ENCODE data around the gene ARFGEF2. TPM values are rescaled to one million over a fixed set of nuclear protein-coding genes. Genes with fewer than 3 reads are reported as not detected.
A peak's percentile ranks its signal among the peaks of the same experiment; 100 is the strongest.

Gene ARFGEF2
- 10 to 100 TPM; 29.1 to 35.1 TPM for total RNA-seq
- polyA plus RNA-seq, result 10 to 100 TPM in 1 of 2 donors, 1 to 10 TPM in 1; 7.4 to 11.2 TPM
- long read RNA-seq, donor 1, result 0 reads
- long read RNA-seq, donor 2, result 0 reads
- long read RNA-seq, donor 3, result 0 reads
- long read RNA-seq, donor 4, result 0 reads
- long read RNA-seq, donor 5, result 0 reads

- WGBS, 2 donors, result 0 to 1% methylated on average over 59 to 70 of the region's 70 CpGs
- ATAC-seq (ENCODE audit: insufficient read depth, low FRiP score), result peak; percentile 92
Observed at GRCh38 chr20:48921168-48921882, at the start of gene ARFGEF2. Gene ARFGEF2, plus strand, starts transcription at chr20:48921711. Its CDS starts 179 bp downstream, at chr20:48921890.

DNA sequence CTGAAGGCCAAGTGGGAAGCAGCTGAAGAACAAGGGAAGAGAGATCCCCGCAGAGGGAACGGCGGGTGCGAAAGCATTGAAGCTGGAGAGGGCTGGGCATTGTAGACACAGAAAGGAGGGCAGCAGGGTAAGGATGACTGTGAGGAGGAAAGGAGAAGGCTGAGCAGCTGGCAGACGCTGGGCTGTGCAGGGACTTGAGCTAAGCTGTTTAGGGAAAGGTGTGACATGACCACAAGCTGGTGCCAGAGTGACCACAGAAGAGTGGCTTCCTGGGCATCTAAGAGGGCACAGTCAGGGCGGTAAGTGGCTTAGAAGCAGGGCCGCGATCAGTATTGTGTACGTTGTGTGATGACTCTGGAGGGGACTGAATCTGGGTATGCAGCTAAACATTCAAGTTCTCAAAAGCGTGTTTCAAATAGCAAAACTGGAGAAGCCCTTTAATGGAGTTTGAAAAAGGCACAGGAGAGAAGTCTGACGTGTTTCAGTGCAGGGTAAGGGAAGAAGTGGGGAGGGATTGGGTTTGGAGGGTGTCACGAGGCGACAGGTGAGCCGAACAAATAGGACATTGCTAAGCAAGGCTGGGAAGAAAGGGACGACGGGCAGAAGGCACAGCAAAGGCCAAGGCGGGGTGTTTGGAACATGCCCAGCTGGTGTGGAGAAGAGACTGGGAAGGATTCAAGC, 46.1 kb upstream of the ARFGEF2 start:
- H3K4me3 ChIP-seq, result no peak overlapping the region
- ATAC-seq (ENCODE audit: insufficient read depth, low FRiP score) (no peak), DNase-seq (no peak)
- WGBS, 2 donors, result 75 to 79% methylated on average over 17 of the region's 17 CpGs
- H3K36me3 ChIP-seq (ENCODE audit: control insufficient read depth in 4 of 4, insufficient read depth in 4 of 4, low read length in 4 of 4), result no peaks in the 10 kb centered on the region
- H3K27me3 ChIP-seq (ENCODE audit: control insufficient read depth in 3 of 3, insufficient read depth in 3 of 3, low read length in 2 of 3), result peaks cover 0 to 37% (median 0%) of the 10 kb centered on the region in 3 donors
- peaks cover 0 to 1% (median 0%) of the 10 kb centered on the region in 4 donors for H3K9me3 ChIP-seq (ENCODE audit: control insufficient read depth in 4 of 4, insufficient read depth in 3 of 4, low read length in 3 of 4)
- TF ChIP-seq, protein P1, sequence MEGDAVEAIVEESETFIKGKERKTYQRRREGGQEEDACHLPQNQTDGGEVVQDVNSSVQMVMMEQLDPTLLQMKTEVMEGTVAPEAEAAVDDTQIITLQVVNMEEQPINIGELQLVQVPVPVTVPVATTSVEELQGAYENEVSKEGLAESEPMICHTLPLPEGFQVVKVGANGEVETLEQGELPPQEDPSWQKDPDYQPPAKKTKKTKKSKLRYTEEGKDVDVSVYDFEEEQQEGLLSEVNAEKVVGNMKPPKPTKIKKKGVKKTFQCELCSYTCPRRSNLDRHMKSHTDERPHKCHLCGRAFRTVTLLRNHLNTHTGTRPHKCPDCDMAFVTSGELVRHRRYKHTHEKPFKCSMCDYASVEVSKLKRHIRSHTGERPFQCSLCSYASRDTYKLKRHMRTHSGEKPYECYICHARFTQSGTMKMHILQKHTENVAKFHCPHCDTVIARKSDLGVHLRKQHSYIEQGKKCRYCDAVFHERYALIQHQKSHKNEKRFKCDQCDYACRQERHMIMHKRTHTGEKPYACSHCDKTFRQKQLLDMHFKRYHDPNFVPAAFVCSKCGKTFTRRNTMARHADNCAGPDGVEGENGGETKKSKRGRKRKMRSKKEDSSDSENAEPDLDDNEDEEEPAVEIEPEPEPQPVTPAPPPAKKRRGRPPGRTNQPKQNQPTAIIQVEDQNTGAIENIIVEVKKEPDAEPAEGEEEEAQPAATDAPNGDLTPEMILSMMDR (IDR thresholded peaks at IDR 0.05; ENCODE audit: control extremely low read depth, extremely low read depth), result no peak
- no peak overlapping the region for H3K9ac ChIP-seq (ENCODE audit: insufficient read depth in 1 of 2, low read length in 2 of 2)
- peaks cover 0 to 2% (median 0%) of the 10 kb centered on the region in 5 donors for H3K4me1 ChIP-seq (ENCODE audit: control insufficient read depth in 5 of 5, insufficient read depth in 5 of 5, low read length in 5 of 5)
- H3K27ac ChIP-seq (ENCODE audit: low read depth in 1 of 2, low read length in 1 of 2), result no peak overlapping the region

More at GRCh38 chr20:48921168-48921882, at the start of gene ARFGEF2:
- DNase-seq, result peak; percentile 90 to 95 (median 90)
- Histone ChIP-seq H3K4me3 (peak within 1 kb of the TSS; percentile 91), H3K9me3 (ENCODE audit: control insufficient read depth in 4 of 4, insufficient read depth in 3 of 4, low read length in 3 of 4) (no peaks in the 10 kb centered on the region), H3K27ac (ENCODE audit: low read depth in 1 of 2, low read length in 1 of 2) (peak within 1 kb of the TSS; percentile 96 to 98), H3K9ac (ENCODE audit: insufficient read depth in 1 of 2, low read length in 2 of 2) (peak within 1 kb of the TSS; percentile 82 to 93), H3K36me3 (ENCODE audit: control insufficient read depth in 4 of 4, insufficient read depth in 4 of 4, low read length in 4 of 4) (no peaks in the 10 kb centered on the region), H3K4me1 (ENCODE audit: control insufficient read depth in 5 of 5, insufficient read depth in 5 of 5, low read length in 5 of 5) (peaks cover 0 to 17% (median 0%) of the 10 kb centered on the region in 5 donors), H3K27me3 (ENCODE audit: control insufficient read depth in 3 of 3, insufficient read depth in 3 of 3, low read length in 2 of 3) (no peaks in the 10 kb centered on the region)
- TF ChIP-seq, protein P1 (IDR thresholded peaks at IDR 0.05; ENCODE audit: control extremely low read depth, extremely low read depth), result no peak

DNA sequence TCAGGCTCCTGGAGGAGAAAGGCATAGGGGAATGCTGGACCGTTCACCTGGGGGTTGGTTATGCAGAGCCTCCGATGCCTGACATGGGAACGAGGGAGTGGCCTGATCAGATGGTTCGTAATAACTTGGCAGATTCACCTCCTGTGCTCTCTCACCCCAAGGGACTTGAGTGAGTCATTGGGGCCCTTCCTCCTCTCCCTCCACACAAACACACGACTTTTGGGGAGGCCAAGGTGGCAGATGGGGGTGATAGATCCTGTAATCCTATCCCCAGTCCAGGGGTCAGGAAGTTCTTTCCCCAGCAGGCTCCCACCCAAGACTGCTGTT, 45.6 kb upstream of the ARFGEF2 start:
- Histone ChIP-seq H3K36me3 (ENCODE audit: control insufficient read depth in 4 of 4, insufficient read depth in 4 of 4, low read length in 4 of 4) (no peaks in the 10 kb centered on the region), H3K27me3 (ENCODE audit: control insufficient read depth in 3 of 3, insufficient read depth in 3 of 3, low read length in 2 of 3) (peaks cover 0 to 37% (median 0%) of the 10 kb centered on the region in 3 donors), H3K9ac (ENCODE audit: insufficient read depth in 1 of 2, low read length in 2 of 2) (no peak overlapping the region), H3K9me3 (ENCODE audit: control insufficient read depth in 4 of 4, insufficient read depth in 3 of 4, low read length in 3 of 4) (peaks cover 0 to 2% (median 0%) of the 10 kb centered on the region in 4 donors), H3K27ac (ENCODE audit: low read depth in 1 of 2, low read length in 1 of 2) (no peak overlapping the region), H3K4me1 (ENCODE audit: control insufficient read depth in 5 of 5, insufficient read depth in 5 of 5, low read length in 5 of 5) (peaks cover 0 to 2% (median 0%) of the 10 kb centered on the region in 5 donors), H3K4me3 (no peak overlapping the region)
- no peak for DNase-seq
- no peak for ATAC-seq (ENCODE audit: insufficient read depth, low FRiP score)
- TF ChIP-seq, protein P1 (IDR thresholded peaks at IDR 0.05; ENCODE audit: control extremely low read depth, extremely low read depth), result no peak
- 49 to 62% methylated on average over 4 to 5 of the region's 5 CpGs for WGBS, 2 donors

Data from lung (tissue), 16 donors.